ENCODE data around the gene KMT2C. TPM values are rescaled to one million over a fixed set of nuclear protein-coding genes. Genes with fewer than 3 reads are reported as not detected.
"Not testable (repeated sequence)": the region's sequence is repeated elsewhere in the genome, so short reads cannot be mapped to it uniquely, and the experiment has no call there.

KMT2C gene
- total and polyA plus RNA-seq, 4 donors: 5.8 to 123 (median 56.2) TPM

DNA sequence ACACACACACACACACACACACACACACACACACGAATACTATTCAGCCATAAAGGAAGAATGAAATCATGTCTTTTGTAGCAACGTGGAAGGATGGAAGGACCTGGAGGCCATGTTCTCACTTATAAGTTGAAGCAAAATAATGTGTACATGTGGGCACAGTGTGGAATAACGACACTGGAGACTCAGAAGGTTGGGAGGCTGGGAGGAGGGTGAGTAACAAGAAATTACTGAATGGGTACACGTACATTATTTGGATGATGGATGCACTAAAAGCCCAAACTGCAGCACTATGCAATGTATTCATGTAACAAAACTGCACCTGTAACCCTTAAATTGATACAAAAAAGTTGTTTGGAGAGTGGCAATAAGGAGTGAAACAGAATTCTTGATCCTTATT, 32.1 kb downstream of the KMT2C start:
- intact Hi-C loops (cut with DNase I): no loop called here
- no peak overlapping the region for H3K27ac ChIP-seq (ENCODE audit: low read depth in 1 of 2, low read length in 2 of 2)
- no peaks in the 10 kb centered on the region for H3K9me3 ChIP-seq (ENCODE audit: control insufficient read depth, low read length)
- no peaks in the 10 kb centered on the region for H3K27me3 ChIP-seq (ENCODE audit: control insufficient read depth in 1 of 2, insufficient read depth in 2 of 2, low read length in 1 of 2)
- no peak overlapping the region for H3K4me3 ChIP-seq (ENCODE audit: low read length in 2 of 2)
- ATAC-seq (ENCODE audit: low FRiP score) (peak; percentile 22), DNase-seq (no peak)
- H3K36me3 ChIP-seq (ENCODE audit: control insufficient read depth in 1 of 2, insufficient read depth in 2 of 2, low read length in 1 of 2): no peaks in the 10 kb centered on the region
- WGBS, 2 donors: 37 to 42% methylated on average over 4 of the region's 4 CpGs
- H3K4me1 ChIP-seq (ENCODE audit: control insufficient read depth in 1 of 2, insufficient read depth in 2 of 2, low read length in 2 of 2): no peaks in the 10 kb centered on the region

DNA sequence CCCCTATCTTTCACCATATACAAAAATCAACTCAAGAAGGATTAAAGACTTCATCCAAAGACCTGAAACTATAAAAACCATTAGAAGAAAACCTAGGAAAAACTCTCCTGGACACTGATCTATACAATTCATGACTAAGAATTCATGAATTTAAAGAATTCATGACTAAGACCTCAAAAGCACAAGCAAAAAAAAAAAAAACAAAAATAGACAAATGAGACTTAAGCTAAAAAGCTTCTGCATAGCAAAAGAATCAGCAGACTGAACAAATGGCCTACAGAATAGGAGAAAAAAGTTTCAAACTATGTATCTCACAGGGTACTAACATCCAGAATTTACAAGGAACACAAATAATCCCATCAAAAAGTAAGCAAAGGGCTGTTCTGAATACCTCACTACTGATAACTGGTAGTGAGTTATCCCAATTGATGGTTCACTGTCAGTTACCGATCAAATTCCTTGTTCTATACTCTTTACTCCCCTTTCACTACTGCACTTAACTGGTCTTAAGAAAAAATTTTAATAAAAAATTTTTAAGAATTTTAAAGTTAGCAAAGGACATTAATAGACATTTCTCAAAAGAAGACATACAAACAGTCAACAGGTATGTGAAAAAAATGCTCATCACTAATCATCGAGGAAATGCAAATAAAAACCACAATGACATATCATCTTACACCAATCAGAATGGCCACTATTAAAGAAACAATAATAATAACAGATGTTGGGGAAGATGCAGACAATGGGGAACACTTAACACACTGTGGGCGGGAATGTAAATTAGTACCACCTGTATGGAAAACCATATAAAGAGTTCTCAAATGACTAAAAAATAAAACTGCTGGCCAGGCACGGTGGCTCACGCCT, 33.2 kb downstream of the KMT2C start:
- intact Hi-C loops (cut with DNase I): no loop called here
- Histone ChIP-seq H3K9me3 (ENCODE audit: control insufficient read depth, low read length) (no peaks in the 10 kb centered on the region), H3K27ac (ENCODE audit: low read depth in 1 of 2, low read length in 2 of 2) (no peak overlapping the region), H3K36me3 (ENCODE audit: control insufficient read depth in 1 of 2, insufficient read depth in 2 of 2, low read length in 1 of 2) (no peaks in the 10 kb centered on the region), H3K27me3 (ENCODE audit: control insufficient read depth in 1 of 2, insufficient read depth in 2 of 2, low read length in 1 of 2) (no peaks in the 10 kb centered on the region), H3K4me1 (ENCODE audit: control insufficient read depth in 1 of 2, insufficient read depth in 2 of 2, low read length in 2 of 2) (no peaks in the 10 kb centered on the region), H3K4me3 (ENCODE audit: low read length in 2 of 2) (no peak overlapping the region)
- no peak for DNase-seq
- WGBS, 2 donors: 52 to 56% methylated on average over 5 of the region's 5 CpGs
- peak; percentile 60 for ATAC-seq (ENCODE audit: low FRiP score)

DNA sequence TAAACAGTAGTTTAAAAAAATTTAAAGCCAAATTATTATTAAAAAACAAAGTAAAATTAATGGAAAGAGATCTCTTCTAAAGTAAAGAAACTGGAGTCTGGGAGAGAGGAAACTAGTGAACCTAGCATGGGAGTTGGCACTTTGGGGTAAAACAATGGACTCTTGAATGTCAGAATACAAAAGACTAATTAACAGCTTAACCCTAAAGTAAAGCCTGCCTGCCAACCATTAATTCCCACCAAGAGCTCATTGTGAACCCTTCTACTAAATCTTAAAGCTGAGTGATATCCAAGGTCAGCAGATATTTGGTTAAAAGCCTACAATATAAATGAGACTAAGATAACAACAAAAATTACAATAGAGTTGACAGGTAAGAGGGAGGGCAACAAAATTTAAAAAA, 36.5 kb downstream of the KMT2C start:
- Histone ChIP-seq H3K4me3 (ENCODE audit: low read length in 2 of 2) (no peak overlapping the region), H3K4me1 (ENCODE audit: control insufficient read depth in 1 of 2, insufficient read depth in 2 of 2, low read length in 2 of 2) (peaks cover 0 to 6% of the 10 kb centered on the region in 2 donors), H3K36me3 (ENCODE audit: control insufficient read depth in 1 of 2, insufficient read depth in 2 of 2, low read length in 1 of 2) (no peaks in the 10 kb centered on the region), H3K27me3 (ENCODE audit: control insufficient read depth in 1 of 2, insufficient read depth in 2 of 2, low read length in 1 of 2) (no peaks in the 10 kb centered on the region), H3K27ac (ENCODE audit: low read depth in 1 of 2, low read length in 2 of 2) (no peak overlapping the region), H3K9me3 (ENCODE audit: control insufficient read depth, low read length) (no peaks in the 10 kb centered on the region)
- intact Hi-C loops (cut with DNase I): no loop called here
- ATAC-seq (ENCODE audit: low FRiP score) (no peak), DNase-seq (no peak)

DNA sequence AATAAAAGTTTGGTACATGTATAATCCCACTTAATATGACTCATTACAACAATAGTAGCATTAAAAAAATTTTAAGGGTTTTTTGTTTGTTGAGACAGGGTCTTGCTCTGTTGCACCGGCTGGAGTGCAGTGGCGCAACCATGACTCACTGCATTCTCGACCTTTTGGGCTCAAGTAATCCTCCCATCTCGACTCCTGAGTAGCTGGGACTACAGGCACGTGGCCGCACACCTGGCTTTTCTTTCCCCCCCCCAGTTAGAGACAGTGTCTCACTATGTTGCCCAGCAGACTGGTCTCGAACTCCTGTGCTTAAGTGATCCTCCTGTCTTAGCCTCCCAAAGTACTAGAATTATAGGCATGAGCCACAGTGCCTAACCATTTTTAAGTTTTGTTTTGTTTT, 40.7 kb downstream of the KMT2C start:
- no peak for ATAC-seq (ENCODE audit: low FRiP score)

DNA sequence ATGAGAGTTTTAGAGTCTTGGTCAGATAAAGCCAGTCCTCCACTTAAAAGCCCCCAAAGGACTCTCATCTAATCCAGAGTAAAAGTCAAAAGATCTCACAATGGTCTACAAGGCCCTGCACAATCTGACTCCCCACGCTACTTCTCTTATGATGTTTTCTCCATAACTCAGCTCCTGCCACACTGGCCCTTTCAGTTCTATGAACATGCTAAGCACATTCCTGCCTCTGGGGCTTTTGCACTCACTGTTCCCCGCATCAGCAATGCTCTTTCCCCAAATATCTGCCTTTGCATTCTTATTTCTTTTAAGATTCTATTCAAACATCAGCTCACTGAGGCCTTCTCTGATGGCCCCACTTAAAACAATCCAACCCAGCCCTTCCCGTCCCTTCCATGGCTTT, 41.6 kb downstream of the KMT2C start:
- WGBS, 2 donors: 40 to 48% methylated on average over 3 of the region's 3 CpGs
- not testable (repeated sequence) for H3K4me1 ChIP-seq (ENCODE audit: control insufficient read depth in 1 of 2, insufficient read depth in 2 of 2, low read length in 2 of 2)

More for the DNA sequence above, 40.7 kb downstream of the KMT2C start:
- no peaks in the 10 kb centered on the region for H3K27me3 ChIP-seq (ENCODE audit: control insufficient read depth in 1 of 2, insufficient read depth in 2 of 2, low read length in 1 of 2)
- H3K4me3 ChIP-seq (ENCODE audit: low read length in 2 of 2): no peak overlapping the region
- no peak for DNase-seq
- intact Hi-C loops (cut with DNase I): no loop called here
- no peaks in the 10 kb centered on the region for H3K9me3 ChIP-seq (ENCODE audit: control insufficient read depth, low read length)
- peaks cover 0 to 7% of the 10 kb centered on the region in 2 donors for H3K4me1 ChIP-seq (ENCODE audit: control insufficient read depth in 1 of 2, insufficient read depth in 2 of 2, low read length in 2 of 2)
- no peaks in the 10 kb centered on the region for H3K36me3 ChIP-seq (ENCODE audit: control insufficient read depth in 1 of 2, insufficient read depth in 2 of 2, low read length in 1 of 2)
- H3K27ac ChIP-seq (ENCODE audit: low read depth in 1 of 2, low read length in 2 of 2): no peak overlapping the region
- WGBS, 2 donors: 61 to 67% methylated on average over 7 of the region's 7 CpGs

DNA sequence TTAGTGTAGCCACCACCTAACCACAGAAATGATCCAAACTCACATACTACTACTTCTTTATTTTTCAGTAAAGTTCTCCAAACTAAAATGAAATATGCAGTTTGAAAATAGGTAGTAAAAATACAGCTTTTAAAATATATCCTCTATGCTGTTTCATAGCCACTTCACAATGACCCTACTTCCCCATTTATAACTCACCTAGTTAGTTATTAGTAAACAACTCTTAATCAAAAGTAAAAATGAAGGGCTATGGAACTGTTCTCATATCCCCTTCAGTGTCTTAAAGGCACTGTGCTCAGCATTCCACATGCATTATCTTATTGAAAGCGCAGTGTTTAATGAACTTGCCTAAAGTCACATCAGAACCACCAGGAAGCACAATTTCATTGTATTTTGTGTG, 43.5 kb downstream of the KMT2C start:
- Histone ChIP-seq H3K4me3 (ENCODE audit: low read length in 2 of 2) (no peak overlapping the region), H3K36me3 (ENCODE audit: control insufficient read depth in 1 of 2, insufficient read depth in 2 of 2, low read length in 1 of 2) (no peaks in the 10 kb centered on the region), H3K4me1 (ENCODE audit: control insufficient read depth in 1 of 2, insufficient read depth in 2 of 2, low read length in 2 of 2) (peaks cover 0 to 6% of the 10 kb centered on the region in 2 donors), H3K9me3 (ENCODE audit: control insufficient read depth, low read length) (no peaks in the 10 kb centered on the region), H3K27ac (ENCODE audit: low read depth in 1 of 2, low read length in 2 of 2) (no peak overlapping the region), H3K27me3 (ENCODE audit: control insufficient read depth in 1 of 2, insufficient read depth in 2 of 2, low read length in 1 of 2) (no peaks in the 10 kb centered on the region)
- intact Hi-C loops (cut with DNase I): no loop called here
- ATAC-seq (ENCODE audit: low FRiP score) (no peak), DNase-seq (no peak)
- WGBS, 2 donors: 77 to 84% methylated on average over 1 of the region's 1 CpG

More for the DNA sequence above, 41.6 kb downstream of the KMT2C start:
- ATAC-seq (ENCODE audit: low FRiP score): peak; percentile 85
- H3K27me3 ChIP-seq (ENCODE audit: control insufficient read depth in 1 of 2, insufficient read depth in 2 of 2, low read length in 1 of 2); H3K27ac ChIP-seq (ENCODE audit: low read depth in 1 of 2, low read length in 2 of 2); H3K36me3 ChIP-seq (ENCODE audit: control insufficient read depth in 1 of 2, insufficient read depth in 2 of 2, low read length in 1 of 2); intact Hi-C loops (cut with DNase I); H3K4me3 ChIP-seq (ENCODE audit: low read length in 2 of 2); H3K9me3 ChIP-seq (ENCODE audit: control insufficient read depth, low read length); DNase-seq: not testable (repeated sequence)

DNA sequence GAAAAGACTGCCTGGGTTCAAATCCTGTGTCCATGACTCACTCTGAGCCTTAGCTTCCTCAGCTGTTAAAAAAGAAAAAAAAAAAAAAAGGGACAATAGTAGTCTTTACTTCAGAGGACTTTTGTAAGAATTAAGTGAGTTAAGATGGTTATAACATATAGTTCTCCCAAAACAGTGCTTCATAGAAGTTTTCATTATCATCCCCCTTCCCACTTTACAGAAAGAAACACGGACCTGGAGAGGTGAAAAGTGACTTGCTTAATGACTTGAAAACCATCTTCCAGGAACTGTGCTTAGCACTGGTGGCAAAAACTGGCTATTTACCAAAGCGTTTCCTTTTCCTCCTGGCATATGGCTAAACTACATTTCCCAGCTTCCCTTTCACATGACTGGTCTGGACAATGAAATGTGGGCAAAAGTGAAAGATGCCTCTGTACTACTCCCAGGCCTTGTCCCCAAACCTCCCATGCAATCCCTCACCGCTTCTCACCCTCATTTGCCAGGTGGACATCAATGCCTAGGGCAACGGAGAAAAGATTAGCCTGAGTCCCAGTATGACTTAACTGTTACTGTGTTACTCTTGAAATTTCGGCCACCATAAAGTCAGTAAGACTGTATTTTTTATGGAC, 49.6 kb downstream of the KMT2C start:
- H3K36me3 ChIP-seq (ENCODE audit: control insufficient read depth in 1 of 2, insufficient read depth in 2 of 2, low read length in 1 of 2); H3K27me3 ChIP-seq (ENCODE audit: control insufficient read depth in 1 of 2, insufficient read depth in 2 of 2, low read length in 1 of 2); H3K27ac ChIP-seq (ENCODE audit: low read depth in 1 of 2, low read length in 2 of 2); H3K4me1 ChIP-seq (ENCODE audit: control insufficient read depth in 1 of 2, insufficient read depth in 2 of 2, low read length in 2 of 2); H3K9me3 ChIP-seq (ENCODE audit: control insufficient read depth, low read length); DNase-seq; H3K4me3 ChIP-seq (ENCODE audit: low read length in 2 of 2); intact Hi-C loops (cut with DNase I): not testable (repeated sequence)
- peak; percentile 72 for ATAC-seq (ENCODE audit: low FRiP score)
- 42 to 49% methylated on average over 4 of the region's 5 CpGs for WGBS, 2 donors

DNA sequence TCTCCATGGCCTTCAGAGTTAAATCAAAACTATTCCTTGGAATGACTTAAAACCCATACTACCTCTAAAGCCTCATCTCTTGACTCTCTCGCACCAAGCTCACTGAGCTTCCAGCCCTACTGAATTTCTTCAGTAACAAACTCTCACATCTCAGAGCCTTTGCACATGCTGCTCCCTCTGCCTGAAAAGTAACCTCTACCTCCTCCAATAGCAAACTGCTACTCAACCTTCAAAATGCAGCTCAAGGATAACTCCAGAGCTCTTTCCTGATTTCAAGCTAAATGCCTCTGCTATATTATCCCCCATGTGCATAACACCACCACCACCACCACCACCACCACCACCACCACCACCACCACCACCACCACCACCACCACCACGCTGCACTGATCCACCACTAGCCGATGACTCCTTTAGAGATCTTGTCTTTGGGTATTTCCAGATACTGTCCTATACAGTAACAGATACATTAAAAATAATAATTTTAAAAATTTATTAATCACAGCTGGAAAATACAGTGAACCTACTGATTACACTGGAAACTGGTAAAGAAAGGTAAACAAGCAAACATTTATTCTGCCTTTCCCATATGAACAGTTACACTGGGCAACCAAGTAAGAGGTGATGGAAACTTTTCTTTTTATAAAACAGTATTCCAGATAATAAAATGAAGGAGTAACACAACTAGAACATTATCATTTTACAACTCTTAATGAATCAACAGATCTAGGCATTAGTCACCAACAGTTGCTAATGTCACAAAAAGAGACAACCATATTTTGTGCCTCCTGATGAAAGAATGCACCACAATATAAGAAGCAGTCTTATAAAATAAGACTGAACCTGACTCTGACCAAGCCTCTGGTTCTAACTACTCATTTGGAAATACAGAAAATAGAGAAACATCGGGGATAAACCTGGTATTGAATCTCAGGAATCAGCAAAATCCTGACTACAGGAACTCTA, 51.3 kb downstream of the KMT2C start:
- not testable (repeated sequence) for H3K4me3 ChIP-seq (ENCODE audit: low read length in 2 of 2); H3K27me3 ChIP-seq (ENCODE audit: control insufficient read depth in 1 of 2, insufficient read depth in 2 of 2, low read length in 1 of 2); ATAC-seq (ENCODE audit: low FRiP score)

More for the DNA sequence above, 51.3 kb downstream of the KMT2C start:
- H3K36me3 ChIP-seq (ENCODE audit: control insufficient read depth in 1 of 2, insufficient read depth in 2 of 2, low read length in 1 of 2); intact Hi-C loops (cut with DNase I); H3K27ac ChIP-seq (ENCODE audit: low read depth in 1 of 2, low read length in 2 of 2); H3K9me3 ChIP-seq (ENCODE audit: control insufficient read depth, low read length); H3K4me1 ChIP-seq (ENCODE audit: control insufficient read depth in 1 of 2, insufficient read depth in 2 of 2, low read length in 2 of 2); DNase-seq: not testable (repeated sequence)
- WGBS, 2 donors: 48 to 56% methylated on average over 4 of the region's 4 CpGs
